A549 (cell line): ENCODE data around the gene TTC34. TPM values are rescaled to one million over a fixed set of nuclear protein-coding genes. Genes with fewer than 3 reads are reported as not detected.

Experiments
- ATAC-seq, 2 experiments: fragments of 200-7000 bp in 1 of 2; fragments of >200 bp in 1 of 2; cut with Nextera tagmentation in 1 of 2; cut with Tn5 transposase in 1 of 2; 3 replicates each; pipeline versions ENCODE4 v1.8.0 to v1.9.1; 2018 to 2020; ENCODE audit warnings: mild to moderate bottlenecking in 1 of 2, moderate library complexity in 1 of 2
- CTCF ChIA-PET: fragments of 300-600 bp; sonication (Branson Sonifier 250); formaldehyde crosslinking; extraction: SDS; loops from one replicate; lab custom pipeline; 2021; ENCODE audit warnings: antibody characterized with exemption, inconsistent platforms; lab: Yijun Ruan, JAX
- POLR2A ChIA-PET: fragments of 350-600 bp; formaldehyde crosslinking; extraction: SDS; loops from one replicate; lab custom pipeline; 2021; ENCODE audit warnings: antibody characterized with exemption, inconsistent platforms; lab: Yijun Ruan, JAX
- DNase-seq, 2 experiments: peaks; one replicate each; pipeline versions ENCODE4 v3.0.0 to v3.0.0-alpha.2; 2011 to 2016; ENCODE audit warnings: low read depth in 1 of 2, low spot score in 1 of 2
- FAIRE-seq: peaks from 2 replicates; lab custom pipeline; 2011; peaks lifted over from hg19 to GRCh38; lab: Jason Lieb, UNC
- H3K27ac ChIP-seq, 2 experiments: fragments of >200 bp; sonication (Bioruptor Twin); formaldehyde crosslinking; 3 replicates each; pipeline ENCODE4 v1.5.1; 2016 to 2017
- H3K4me1 ChIP-seq: fragments of >200 bp; sonication (Bioruptor Twin); formaldehyde crosslinking; 3 replicates; pipeline ENCODE4 v1.6.1; 2016
- H3K4me2 ChIP-seq: fragments of >200 bp; sonication (Bioruptor Twin); formaldehyde crosslinking; 3 replicates; pipeline ENCODE4 v1.6.1; 2016
- H3K4me3 ChIP-seq: fragments of >200 bp; sonication (Bioruptor Twin); formaldehyde crosslinking; 3 replicates; pipeline ENCODE4 v1.5.1; 2016
- H3K9me3 ChIP-seq: fragments of >200 bp; sonication (Bioruptor Twin); formaldehyde crosslinking; 3 replicates; pipeline ENCODE4 v1.6.1; 2016
- CHD4 ChIP-seq: fragments of 200-600 bp; sonication (generic); IDR thresholded peaks from 2 replicates; pipeline ENCODE4 v1.6.1; 2016; ENCODE audit warnings: antibody characterized with exemption, mild to moderate bottlenecking, borderline replicate concordance
- EP300 ChIP-seq, 2 experiments: fragments of >200 bp; sonication (Bioruptor Twin); formaldehyde crosslinking; IDR thresholded peaks; 2 replicates in 1 of 2; 3 replicates in 1 of 2; pipeline ENCODE4 v1.6.1; 2016 to 2017
- ESRRA ChIP-seq: fragments of 150-350 bp; IDR thresholded peaks from 2 replicates; pipeline ENCODE4 v1.6.1; 2014; ENCODE audit warnings: mild to moderate bottlenecking, low read length, borderline replicate concordance
- FOSB ChIP-seq: fragments of 250-450 bp; sonication (Bioruptor Pico); IDR thresholded peaks from 2 replicates; pipeline ENCODE4 v1.5.0; 2020; ENCODE audit warnings: mild to moderate bottlenecking, moderate library complexity
- FOSL2 ChIP-seq, 2 experiments: fragments of 450-650 bp in 1 of 2; fragments of >200 bp in 1 of 2; sonication (Bioruptor Twin) in 1 of 2; formaldehyde crosslinking; IDR thresholded peaks; 2 replicates each; pipeline versions ENCODE4 v1.5.0 to v1.6.1; 2016 to 2020; ENCODE audit warnings: mild to moderate bottlenecking in 1 of 2, moderate library complexity in 1 of 2
- FOXS1 ChIP-seq: fragments of 250-450 bp; sonication (Bioruptor Pico); IDR thresholded peaks from 2 replicates; pipeline ENCODE4 v1.5.0; 2020; ENCODE audit warnings: mild to moderate bottlenecking, moderate library complexity
- GATA3 ChIP-seq: IDR thresholded peaks from 2 replicates; pipeline ENCODE4 v1.6.1; 2012; ENCODE audit warnings: borderline replicate concordance
- HDAC2 ChIP-seq: fragments of 200-600 bp; sonication (generic); IDR thresholded peaks from 2 replicates; pipeline ENCODE4 v1.6.1; 2016
- JUN ChIP-seq, 2 experiments: fragments of >200 bp; sonication (Bioruptor Twin); formaldehyde crosslinking; IDR thresholded peaks; 2 replicates in 1 of 2; 3 replicates in 1 of 2; pipeline ENCODE4 v1.6.1; 2016 to 2017
- JUNB ChIP-seq: fragments of >200 bp; sonication (Bioruptor Twin); formaldehyde crosslinking; IDR thresholded peaks from 2 replicates; pipeline ENCODE4 v1.6.1; 2016
- KDM1A ChIP-seq: fragments of 200-600 bp; sonication (generic); IDR thresholded peaks from 2 replicates; pipeline ENCODE4 v1.6.1; 2016; ENCODE audit warnings: low read depth, mild to moderate bottlenecking
- MAFK ChIP-seq: fragments of 450-650 bp; IDR thresholded peaks from 2 replicates; pipeline ENCODE4 v1.6.1; 2014; ENCODE audit not compliant: partially characterized antibody
- MAZ ChIP-seq: fragments of 150-350 bp; IDR thresholded peaks from 2 replicates; pipeline ENCODE4 v1.6.1; 2014; ENCODE audit warnings: antibody characterized with exemption, low read depth, low read length, borderline replicate concordance
- MYC ChIP-seq: IDR thresholded peaks from 2 replicates; pipeline ENCODE4 v1.6.1; 2012; ENCODE audit warnings: mild to moderate bottlenecking, inconsistent platforms, low read length, improper control_type of control experiment, borderline replicate concordance
- NFE2L2 ChIP-seq: fragments of 150-350 bp; conservative IDR thresholded peaks from 2 replicates; pipeline ENCODE4 v1.6.1; 2014; ENCODE audit warnings: low read length
- NR3C1 ChIP-seq: fragments of >200 bp; sonication (Bioruptor Twin); formaldehyde crosslinking; IDR thresholded peaks from 3 replicates; pipeline ENCODE4 v1.6.1; 2017
- POLR2AphosphoS2 ChIP-seq: conservative IDR thresholded peaks from 2 replicates; pipeline ENCODE4 v1.6.1; 2012; ENCODE audit warnings: low read length, improper control_type of control experiment, inconsistent platforms
- RNF2 ChIP-seq: fragments of 200-600 bp; sonication (generic); IDR thresholded peaks from 2 replicates; pipeline ENCODE4 v1.6.1; 2016; ENCODE audit warnings: low read depth, mild to moderate bottlenecking, antibody characterized with exemption, moderate library complexity, borderline replicate concordance
- SREBF2 ChIP-seq: fragments of 450-650 bp; IDR thresholded peaks from 2 replicates; pipeline ENCODE4 v1.6.1; 2014; ENCODE audit warnings: mild to moderate bottlenecking, moderate library complexity
- ZC3H11A ChIP-seq: fragments of 450-650 bp; IDR thresholded peaks from 2 replicates; pipeline ENCODE4 v1.6.1; 2014; ENCODE audit warnings: antibody characterized with exemption, mild to moderate bottlenecking
- ZFP36 ChIP-seq: fragments of 450-650 bp; IDR thresholded peaks from 2 replicates; pipeline ENCODE4 v1.6.1; 2014; ENCODE audit warnings: borderline replicate concordance; ENCODE audit not compliant: partially characterized antibody
- WGBS: methylation state at CpG from one replicate; pipeline ENCODE4 v1.1.6; 2017; ENCODE audit errors: missing lambda C conversion rate; 5-methylcytosine and 5-hydroxymethylcytosine counted together
- polyA plus RNA-seq, 4 experiments: library from polyadenylated mRNA; depleted of rRNA in 3 of 4; stranded (reverse); fragments of >200 nt; fragmentation: RNase III in 1 of 4; extraction: RNeasy Plus Mini Kit Qiagen cat#74134 plus additional on column Dnase treatment in 1 of 4; gene quantifications; 2 replicates in 3 of 4; 3 replicates in 1 of 4; pipeline ENCODE4 v1.2.3, GENCODE V29; 2011 to 2017
- TF ChIP-seq, protein P1 (sequence below): IDR thresholded peaks from 2 replicates; pipeline ENCODE4 v1.6.1; 2012
- TF ChIP-seq, protein P2 (sequence below): fragments of 200-600 bp; sonication (generic); IDR thresholded peaks from 2 replicates; pipeline ENCODE4 v1.6.1; 2016; ENCODE audit warnings: antibody characterized with exemption, mild to moderate bottlenecking, moderate library complexity
- TF ChIP-seq, protein P3 (sequence below): fragments of 150-350 bp; IDR thresholded peaks from 2 replicates; pipeline ENCODE4 v1.6.1; 2014; ENCODE audit warnings: low read depth, mild to moderate bottlenecking, low read length
- TF ChIP-seq, protein P4 (sequence below): fragments of 450-650 bp; IDR thresholded peaks from 2 replicates; pipeline ENCODE4 v1.6.1; 2014; ENCODE audit warnings: antibody characterized with exemption
- TF ChIP-seq, protein P5 (sequence below): fragments of 250-450 bp; sonication (Bioruptor Pico); IDR thresholded peaks from 2 replicates; pipeline ENCODE4 v1.5.0; 2020; ENCODE audit warnings: low read depth, mild to moderate bottlenecking, moderate library complexity

Gene TTC34
- polyA plus RNA-seq, 2 of the 4 experiments (the other 2 are of a cell fraction) = 0.04 to 0.05 TPM

DNA sequence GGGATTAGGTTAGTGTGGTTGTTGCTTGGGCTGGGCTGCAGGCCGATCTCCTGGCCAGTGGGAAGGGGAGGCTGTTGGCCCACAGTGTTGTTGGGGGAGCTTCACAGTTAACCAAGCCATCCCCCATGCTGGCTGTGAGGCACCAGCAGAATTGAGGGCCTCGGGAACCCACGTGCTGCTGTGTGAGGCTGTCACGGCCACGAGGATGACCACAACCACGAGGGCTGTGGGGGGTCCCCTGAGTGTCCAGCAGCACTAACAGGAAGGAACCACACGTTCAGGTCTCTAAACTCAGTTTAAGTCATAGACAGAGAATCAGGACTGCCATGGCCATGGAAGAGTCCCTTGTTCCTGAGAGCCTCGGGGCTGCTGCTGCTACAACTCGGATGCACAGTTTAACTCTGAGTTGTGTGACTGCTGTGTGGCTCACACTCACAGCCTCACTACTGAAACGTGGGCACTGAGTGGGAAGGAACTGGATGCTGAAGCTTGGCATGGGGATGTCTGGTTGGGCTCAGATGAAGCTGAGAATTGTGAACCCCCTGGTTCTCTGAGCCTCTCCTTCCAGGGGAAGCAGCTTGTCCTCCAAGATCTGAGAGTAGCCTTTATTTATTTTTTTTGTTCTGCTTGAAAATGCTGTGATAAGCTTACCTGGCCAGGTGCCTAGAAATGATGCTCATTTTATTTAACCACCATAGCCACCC, 163.9 kb downstream of the TTC34 start:
- FAIRE-seq = no peak
- POLR2A ChIA-PET = no interaction called here
- TF ChIP-seq RNF2 = no peak
- TF ChIP-seq POLR2AphosphoS2 = no peak
- TF ChIP-seq ZC3H11A = no peak
- no peak for TF ChIP-seq FOXS1
- TF ChIP-seq ESRRA = no peak
- no peak for TF ChIP-seq GATA3
- TF ChIP-seq, protein P1, sequence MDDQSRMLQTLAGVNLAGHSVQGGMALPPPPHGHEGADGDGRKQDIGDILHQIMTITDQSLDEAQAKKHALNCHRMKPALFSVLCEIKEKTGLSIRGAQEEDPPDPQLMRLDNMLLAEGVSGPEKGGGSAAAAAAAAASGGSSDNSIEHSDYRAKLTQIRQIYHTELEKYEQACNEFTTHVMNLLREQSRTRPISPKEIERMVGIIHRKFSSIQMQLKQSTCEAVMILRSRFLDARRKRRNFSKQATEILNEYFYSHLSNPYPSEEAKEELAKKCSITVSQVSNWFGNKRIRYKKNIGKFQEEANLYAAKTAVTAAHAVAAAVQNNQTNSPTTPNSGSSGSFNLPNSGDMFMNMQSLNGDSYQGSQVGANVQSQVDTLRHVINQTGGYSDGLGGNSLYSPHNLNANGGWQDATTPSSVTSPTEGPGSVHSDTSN = no peak
- TF ChIP-seq, protein P2, sequence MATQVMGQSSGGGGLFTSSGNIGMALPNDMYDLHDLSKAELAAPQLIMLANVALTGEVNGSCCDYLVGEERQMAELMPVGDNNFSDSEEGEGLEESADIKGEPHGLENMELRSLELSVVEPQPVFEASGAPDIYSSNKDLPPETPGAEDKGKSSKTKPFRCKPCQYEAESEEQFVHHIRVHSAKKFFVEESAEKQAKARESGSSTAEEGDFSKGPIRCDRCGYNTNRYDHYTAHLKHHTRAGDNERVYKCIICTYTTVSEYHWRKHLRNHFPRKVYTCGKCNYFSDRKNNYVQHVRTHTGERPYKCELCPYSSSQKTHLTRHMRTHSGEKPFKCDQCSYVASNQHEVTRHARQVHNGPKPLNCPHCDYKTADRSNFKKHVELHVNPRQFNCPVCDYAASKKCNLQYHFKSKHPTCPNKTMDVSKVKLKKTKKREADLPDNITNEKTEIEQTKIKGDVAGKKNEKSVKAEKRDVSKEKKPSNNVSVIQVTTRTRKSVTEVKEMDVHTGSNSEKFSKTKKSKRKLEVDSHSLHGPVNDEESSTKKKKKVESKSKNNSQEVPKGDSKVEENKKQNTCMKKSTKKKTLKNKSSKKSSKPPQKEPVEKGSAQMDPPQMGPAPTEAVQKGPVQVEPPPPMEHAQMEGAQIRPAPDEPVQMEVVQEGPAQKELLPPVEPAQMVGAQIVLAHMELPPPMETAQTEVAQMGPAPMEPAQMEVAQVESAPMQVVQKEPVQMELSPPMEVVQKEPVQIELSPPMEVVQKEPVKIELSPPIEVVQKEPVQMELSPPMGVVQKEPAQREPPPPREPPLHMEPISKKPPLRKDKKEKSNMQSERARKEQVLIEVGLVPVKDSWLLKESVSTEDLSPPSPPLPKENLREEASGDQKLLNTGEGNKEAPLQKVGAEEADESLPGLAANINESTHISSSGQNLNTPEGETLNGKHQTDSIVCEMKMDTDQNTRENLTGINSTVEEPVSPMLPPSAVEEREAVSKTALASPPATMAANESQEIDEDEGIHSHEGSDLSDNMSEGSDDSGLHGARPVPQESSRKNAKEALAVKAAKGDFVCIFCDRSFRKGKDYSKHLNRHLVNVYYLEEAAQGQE = no peak
- TF ChIP-seq, all 56 proteins: peak for 0
- Histone ChIP-seq H3K4me2 (no peak overlapping the region), H3K27ac (no peak overlapping the region), H3K4me1 (peaks cover 6% of the 10 kb centered on the region; the same call in 1 of the 3 replicates), H3K4me3 (no peak overlapping the region), H3K9me3 (peaks cover 5% of the 10 kb centered on the region; the same call in 2 of the 3 replicates)
- WGBS = 27% methylated on average over 7 of the region's 10 CpGs
- CTCF ChIA-PET = no interaction called here
- DNase-seq (no peak), ATAC-seq (no peak)

DNA sequence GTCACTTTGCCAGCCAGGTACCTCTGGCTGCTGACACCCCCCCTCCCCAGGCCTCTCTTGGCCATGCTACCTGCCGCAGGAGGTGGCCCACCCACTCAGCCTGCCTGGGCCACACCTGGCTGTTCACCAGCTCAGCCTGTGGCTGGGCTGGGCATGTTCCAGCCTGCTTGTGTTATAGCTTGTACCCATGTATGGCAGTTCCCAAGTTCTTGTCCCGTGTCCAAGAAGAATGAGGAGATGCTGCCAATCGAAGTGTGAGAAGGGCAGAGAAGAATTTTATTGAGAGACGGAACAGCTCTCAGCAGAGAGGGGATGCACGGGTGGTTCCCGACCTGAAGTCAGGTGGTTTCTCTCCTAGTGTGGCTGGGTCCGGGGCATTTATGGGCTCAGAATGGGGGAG, 164.8 kb downstream of the TTC34 start:
- no peak for FAIRE-seq
- CTCF ChIA-PET = interaction anchor here (0.7 kb wide), 2 partner anchors 220 kb away, joined by 3 read pairs; no protein-coding TSS in a partner anchor
- no peak for DNase-seq

More for the DNA sequence above, 164.8 kb downstream of the TTC34 start:
- Histone ChIP-seq H3K4me3 (no peak overlapping the region), H3K4me1 (peaks cover 3% of the 10 kb centered on the region; the same call in 1 of the 3 replicates), H3K9me3 (peaks cover 5% of the 10 kb centered on the region; the same call in 2 of the 3 replicates), H3K4me2 (no peak overlapping the region), H3K27ac (no peak overlapping the region)
- WGBS = 31% methylated on average over 6 of the region's 7 CpGs
- TF ChIP-seq FOSL2 (IDR thresholded peaks at IDR 0.05) = no peak
- no peak for TF ChIP-seq FOSL2 (CRISPR knock-in tag; IDR thresholded peaks at IDR 0.05)
- no peak for TF ChIP-seq KDM1A
- TF ChIP-seq EP300 (IDR thresholded peaks at IDR 0.05) = no peak
- no peak for TF ChIP-seq ZFP36
- no peak for TF ChIP-seq NFE2L2
- TF ChIP-seq, protein P3, sequence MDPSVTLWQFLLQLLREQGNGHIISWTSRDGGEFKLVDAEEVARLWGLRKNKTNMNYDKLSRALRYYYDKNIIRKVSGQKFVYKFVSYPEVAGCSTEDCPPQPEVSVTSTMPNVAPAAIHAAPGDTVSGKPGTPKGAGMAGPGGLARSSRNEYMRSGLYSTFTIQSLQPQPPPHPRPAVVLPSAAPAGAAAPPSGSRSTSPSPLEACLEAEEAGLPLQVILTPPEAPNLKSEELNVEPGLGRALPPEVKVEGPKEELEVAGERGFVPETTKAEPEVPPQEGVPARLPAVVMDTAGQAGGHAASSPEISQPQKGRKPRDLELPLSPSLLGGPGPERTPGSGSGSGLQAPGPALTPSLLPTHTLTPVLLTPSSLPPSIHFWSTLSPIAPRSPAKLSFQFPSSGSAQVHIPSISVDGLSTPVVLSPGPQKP = no peak
- no peak for TF ChIP-seq MAZ
- no peak for TF ChIP-seq JUN (IDR thresholded peaks at IDR 0.05)
- no peak for TF ChIP-seq NR3C1
- TF ChIP-seq, protein P4, sequence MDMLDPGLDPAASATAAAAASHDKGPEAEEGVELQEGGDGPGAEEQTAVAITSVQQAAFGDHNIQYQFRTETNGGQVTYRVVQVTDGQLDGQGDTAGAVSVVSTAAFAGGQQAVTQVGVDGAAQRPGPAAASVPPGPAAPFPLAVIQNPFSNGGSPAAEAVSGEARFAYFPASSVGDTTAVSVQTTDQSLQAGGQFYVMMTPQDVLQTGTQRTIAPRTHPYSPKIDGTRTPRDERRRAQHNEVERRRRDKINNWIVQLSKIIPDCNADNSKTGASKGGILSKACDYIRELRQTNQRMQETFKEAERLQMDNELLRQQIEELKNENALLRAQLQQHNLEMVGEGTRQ = no peak
- TF ChIP-seq, protein P5, sequence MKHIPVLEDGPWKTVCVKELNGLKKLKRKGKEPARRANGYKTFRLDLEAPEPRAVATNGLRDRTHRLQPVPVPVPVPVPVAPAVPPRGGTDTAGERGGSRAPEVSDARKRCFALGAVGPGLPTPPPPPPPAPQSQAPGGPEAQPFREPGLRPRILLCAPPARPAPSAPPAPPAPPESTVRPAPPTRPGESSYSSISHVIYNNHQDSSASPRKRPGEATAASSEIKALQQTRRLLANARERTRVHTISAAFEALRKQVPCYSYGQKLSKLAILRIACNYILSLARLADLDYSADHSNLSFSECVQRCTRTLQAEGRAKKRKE (CRISPR knock-in tag) = no peak
- no peak for TF ChIP-seq JUNB
- TF ChIP-seq CHD4 = no peak
- no peak for TF ChIP-seq FOXS1
- TF ChIP-seq HDAC2 = no peak
- TF ChIP-seq FOSB = no peak
- TF ChIP-seq SREBF2 = no peak
- TF ChIP-seq MAFK = no peak
- no peak for TF ChIP-seq MYC
- no peak for TF ChIP-seq RNF2
- no peak for ATAC-seq
- POLR2A ChIA-PET = no interaction called here
